ENCODE data around the gene CDH23.

Gene CDH23

DNA sequence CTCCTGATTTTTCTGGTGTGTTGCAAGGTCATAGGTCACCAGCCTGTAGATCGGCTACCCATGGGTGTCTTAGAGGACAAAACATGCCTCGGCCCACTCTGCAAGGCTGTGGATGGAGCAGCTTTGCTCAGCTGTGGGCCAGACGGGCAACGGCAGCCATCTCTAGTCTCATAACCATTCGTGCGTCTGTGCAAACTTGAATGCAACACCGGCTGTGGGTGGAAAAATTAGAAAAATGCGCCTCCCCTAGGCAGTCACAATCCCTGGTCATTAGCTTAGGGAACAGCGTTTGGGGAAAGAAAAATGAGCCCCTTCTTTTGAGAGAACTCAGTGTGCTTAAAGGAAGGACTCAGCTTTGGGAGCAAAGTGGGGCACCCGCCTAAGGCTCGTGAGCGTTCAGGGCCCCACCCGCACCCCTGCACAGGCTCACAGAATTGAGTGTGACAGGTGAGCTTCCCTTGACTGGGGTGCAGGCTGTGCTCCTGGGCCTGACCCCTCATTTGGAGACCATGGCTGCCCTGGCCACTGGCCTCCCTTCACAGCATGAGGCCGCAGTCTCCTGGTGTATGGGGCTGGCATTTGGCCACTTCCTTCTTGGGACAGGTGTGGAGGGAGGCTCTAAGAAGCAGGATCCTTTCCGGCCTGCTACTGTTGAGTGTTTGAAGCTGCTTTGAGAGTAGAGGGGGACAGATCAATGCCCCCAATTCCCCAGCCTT is 174.9 kb downstream of the CDH23 start:
- Mint-ChIP-seq H3K4me1 (no peaks in the 10 kb centered on the region), H3K36me3 (no peaks in the 10 kb centered on the region), H3K27ac (no peak overlapping the region), H3K9me3 (no peaks in the 10 kb centered on the region), H3K4me3 (no peak overlapping the region)
- ATAC-seq (no peak), DNase-seq (ENCODE audit: low spot score in 2 of 2) (no peak)

- DNase-seq (ENCODE audit: low spot score in 2 of 2) (no peak), ATAC-seq (no peak)
- Mint-ChIP-seq H3K4me1 (no peaks in the 10 kb centered on the region), H3K4me3 (no peak overlapping the region), H3K36me3 (no peaks in the 10 kb centered on the region), H3K9me3 (no peaks in the 10 kb centered on the region), H3K27ac (no peak overlapping the region)
These were observed 176.2 kb downstream of the CDH23 start for GRCh38 chr10:71572962-71573361.

- Mint-ChIP-seq H3K27ac (no peak overlapping the region), H3K9me3 (no peaks in the 10 kb centered on the region), H3K4me3 (no peak overlapping the region), H3K36me3 (no peaks in the 10 kb centered on the region), H3K4me1 (no peaks in the 10 kb centered on the region)
- DNase-seq (ENCODE audit: low spot score in 2 of 2) (no peak), ATAC-seq (no peak)
These were observed 177.1 kb downstream of the CDH23 start for GRCh38 chr10:71573562-71574518.

DNA sequence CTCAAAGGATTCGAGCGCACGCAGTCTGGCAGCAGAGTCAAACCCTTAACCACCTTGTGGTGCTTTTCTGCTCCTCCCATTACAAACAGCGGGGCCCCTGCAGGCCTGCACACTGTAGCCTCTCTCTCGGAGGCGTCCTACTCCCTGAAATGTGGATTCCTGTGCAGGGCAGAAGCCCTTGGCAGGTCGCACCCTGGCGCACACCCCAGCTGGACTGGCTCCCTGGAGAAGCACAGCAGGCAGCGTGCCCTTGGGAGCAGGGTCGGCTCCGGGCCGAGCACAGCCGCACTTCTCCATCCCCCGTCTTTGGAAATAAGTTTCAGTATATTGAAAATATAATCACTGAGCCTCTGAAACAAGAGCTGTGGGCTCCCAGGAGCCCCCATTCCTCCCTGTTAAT is 178.7 kb downstream of the CDH23 start:
- Mint-ChIP-seq H3K4me3 (no peak overlapping the region), H3K4me1 (no peaks in the 10 kb centered on the region), H3K9me3 (no peaks in the 10 kb centered on the region)

GRCh38 chr10:71575934-71576801 is 179.4 kb downstream of the CDH23 start:
- no peak for DNase-seq (ENCODE audit: low spot score in 2 of 2)
- Mint-ChIP-seq H3K27ac (no peak overlapping the region), H3K36me3 (no peaks in the 10 kb centered on the region), H3K9me3 (no peaks in the 10 kb centered on the region), H3K4me1 (no peaks in the 10 kb centered on the region), H3K4me3 (no peak overlapping the region)
- no peak for ATAC-seq

More for the DNA sequence above, 178.7 kb downstream of the CDH23 start:
- ATAC-seq (no peak), DNase-seq (ENCODE audit: low spot score in 2 of 2) (no peak)
- H3K27ac Mint-ChIP-seq, result no peak overlapping the region
- H3K36me3 Mint-ChIP-seq, result no peaks in the 10 kb centered on the region

- H3K27ac Mint-ChIP-seq, result no peak overlapping the region
- DNase-seq (ENCODE audit: low spot score in 2 of 2), result no peak
- no peak for ATAC-seq
- no peaks in the 10 kb centered on the region for H3K9me3 Mint-ChIP-seq
- H3K36me3 Mint-ChIP-seq, result no peaks in the 10 kb centered on the region
- no peak overlapping the region for H3K4me3 Mint-ChIP-seq
- H3K4me1 Mint-ChIP-seq, result no peaks in the 10 kb centered on the region
These were observed 180.1 kb downstream of the CDH23 start for GRCh38 chr10:71576842-71577241.

DNA sequence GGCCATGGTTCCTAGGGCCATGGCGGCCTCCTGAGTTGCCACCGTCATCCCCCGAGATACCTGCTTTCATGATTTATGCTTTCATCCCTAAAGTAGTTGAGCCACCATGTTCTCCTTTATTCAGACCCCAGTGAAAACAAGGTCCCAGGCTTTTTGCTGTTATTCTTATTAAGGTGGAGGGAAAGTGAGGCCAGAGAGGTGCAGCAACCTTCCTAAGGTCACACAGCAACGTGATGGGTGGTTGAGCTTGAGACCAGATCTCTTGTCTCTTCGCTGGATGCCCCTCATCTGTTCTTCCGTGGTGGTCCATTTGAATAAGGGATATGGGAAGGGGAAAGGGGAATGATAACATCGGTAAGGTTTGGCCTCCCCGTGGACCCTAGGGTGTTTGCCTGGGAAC is 180.6 kb downstream of the CDH23 start:
- Mint-ChIP-seq H3K27ac (no peak overlapping the region), H3K4me1 (no peaks in the 10 kb centered on the region), H3K4me3 (no peak overlapping the region), H3K9me3 (no peaks in the 10 kb centered on the region), H3K36me3 (no peaks in the 10 kb centered on the region)
- ATAC-seq (no peak), DNase-seq (ENCODE audit: low spot score in 2 of 2) (no peak)

- H3K4me3 Mint-ChIP-seq, result no peak overlapping the region
- H3K9me3 Mint-ChIP-seq, result no peaks in the 10 kb centered on the region
- H3K27ac Mint-ChIP-seq, result no peak overlapping the region
- ATAC-seq, result no peak
- H3K4me1 Mint-ChIP-seq, result no peaks in the 10 kb centered on the region
- no peaks in the 10 kb centered on the region for H3K36me3 Mint-ChIP-seq
- DNase-seq (ENCODE audit: low spot score in 2 of 2), result no peak
These were observed 181.3 kb downstream of the CDH23 start for GRCh38 chr10:71578069-71578468.

- H3K4me3 Mint-ChIP-seq, result no peak overlapping the region
- H3K27ac Mint-ChIP-seq, result no peak overlapping the region
- no peaks in the 10 kb centered on the region for H3K36me3 Mint-ChIP-seq
- H3K4me1 Mint-ChIP-seq, result no peaks in the 10 kb centered on the region
- no peak for DNase-seq (ENCODE audit: low spot score in 2 of 2)
- no peak for ATAC-seq
- no peaks in the 10 kb centered on the region for H3K9me3 Mint-ChIP-seq
These were observed 182.9 kb downstream of the CDH23 start for GRCh38 chr10:71579668-71580067.

GRCh38 chr10:71580415-71580814 is 183.7 kb downstream of the CDH23 start:
- no peaks in the 10 kb centered on the region for H3K36me3 Mint-ChIP-seq
- H3K9me3 Mint-ChIP-seq, result no peaks in the 10 kb centered on the region

DNA sequence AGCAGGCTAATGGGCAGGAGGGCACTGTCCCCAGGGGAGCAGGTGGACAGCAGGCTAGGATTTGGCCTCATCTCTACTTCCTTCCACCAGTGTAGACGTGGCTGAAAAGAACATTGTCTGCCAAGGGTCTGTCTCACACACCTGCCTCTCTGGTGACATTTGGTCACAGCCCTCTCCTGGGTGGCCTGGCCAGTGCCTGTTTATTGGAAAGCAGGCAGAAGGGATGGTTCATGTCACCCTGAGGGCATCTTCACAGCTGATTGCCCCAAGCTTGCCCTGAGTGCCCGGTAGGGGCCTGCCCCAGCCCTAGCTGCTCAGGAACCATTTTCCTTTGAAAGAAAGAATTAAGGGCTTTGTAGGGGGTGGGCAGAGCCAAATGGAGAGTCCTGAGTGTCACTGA is 184.2 kb downstream of the CDH23 start:
- no peaks in the 10 kb centered on the region for H3K4me1 Mint-ChIP-seq
- H3K27ac Mint-ChIP-seq, result no peak overlapping the region
- no peaks in the 10 kb centered on the region for H3K9me3 Mint-ChIP-seq
- no peaks in the 10 kb centered on the region for H3K36me3 Mint-ChIP-seq
- DNase-seq (ENCODE audit: low spot score in 2 of 2) (no peak), ATAC-seq (no peak)
- no peak overlapping the region for H3K4me3 Mint-ChIP-seq

More at GRCh38 chr10:71580415-71580814, 183.7 kb downstream of the CDH23 start:
- no peak overlapping the region for H3K4me3 Mint-ChIP-seq
- DNase-seq (ENCODE audit: low spot score in 2 of 2) (no peak), ATAC-seq (no peak)
- no peaks in the 10 kb centered on the region for H3K4me1 Mint-ChIP-seq
- no peak overlapping the region for H3K27ac Mint-ChIP-seq

DNA sequence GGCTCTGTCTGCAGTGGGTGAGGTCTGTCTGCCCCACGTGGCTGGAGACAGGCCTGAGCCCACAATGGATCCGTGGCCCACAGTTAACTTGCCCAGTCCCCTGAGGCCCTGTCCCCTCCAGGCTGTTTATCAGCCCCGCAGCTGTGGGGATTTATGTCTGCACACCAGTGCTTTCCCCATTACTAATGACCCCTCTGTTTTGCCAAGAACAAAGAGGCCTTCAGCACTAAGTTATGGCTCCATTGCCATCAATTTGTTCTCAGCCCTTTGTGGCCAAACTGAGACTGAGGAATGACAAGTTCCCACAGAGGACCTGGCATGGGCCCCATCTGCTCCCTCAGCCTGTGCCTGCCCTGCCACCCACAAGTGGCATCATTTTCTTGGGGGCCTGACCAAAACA is 184.7 kb downstream of the CDH23 start:
- H3K4me1 Mint-ChIP-seq, result no peaks in the 10 kb centered on the region
- no peaks in the 10 kb centered on the region for H3K36me3 Mint-ChIP-seq
- no peaks in the 10 kb centered on the region for H3K9me3 Mint-ChIP-seq
- H3K27ac Mint-ChIP-seq, result no peak overlapping the region
- ATAC-seq (no peak), DNase-seq (ENCODE audit: low spot score in 2 of 2) (no peak)
- no peak overlapping the region for H3K4me3 Mint-ChIP-seq

GRCh38 chr10:71582019-71582418 is 185.3 kb downstream of the CDH23 start:
- H3K27ac Mint-ChIP-seq, result no peak overlapping the region
- H3K4me1 Mint-ChIP-seq, result no peaks in the 10 kb centered on the region
- ATAC-seq, result no peak
- no peaks in the 10 kb centered on the region for H3K9me3 Mint-ChIP-seq
- no peak for DNase-seq (ENCODE audit: low spot score in 2 of 2)
- H3K36me3 Mint-ChIP-seq, result no peaks in the 10 kb centered on the region
- no peak overlapping the region for H3K4me3 Mint-ChIP-seq

DNA sequence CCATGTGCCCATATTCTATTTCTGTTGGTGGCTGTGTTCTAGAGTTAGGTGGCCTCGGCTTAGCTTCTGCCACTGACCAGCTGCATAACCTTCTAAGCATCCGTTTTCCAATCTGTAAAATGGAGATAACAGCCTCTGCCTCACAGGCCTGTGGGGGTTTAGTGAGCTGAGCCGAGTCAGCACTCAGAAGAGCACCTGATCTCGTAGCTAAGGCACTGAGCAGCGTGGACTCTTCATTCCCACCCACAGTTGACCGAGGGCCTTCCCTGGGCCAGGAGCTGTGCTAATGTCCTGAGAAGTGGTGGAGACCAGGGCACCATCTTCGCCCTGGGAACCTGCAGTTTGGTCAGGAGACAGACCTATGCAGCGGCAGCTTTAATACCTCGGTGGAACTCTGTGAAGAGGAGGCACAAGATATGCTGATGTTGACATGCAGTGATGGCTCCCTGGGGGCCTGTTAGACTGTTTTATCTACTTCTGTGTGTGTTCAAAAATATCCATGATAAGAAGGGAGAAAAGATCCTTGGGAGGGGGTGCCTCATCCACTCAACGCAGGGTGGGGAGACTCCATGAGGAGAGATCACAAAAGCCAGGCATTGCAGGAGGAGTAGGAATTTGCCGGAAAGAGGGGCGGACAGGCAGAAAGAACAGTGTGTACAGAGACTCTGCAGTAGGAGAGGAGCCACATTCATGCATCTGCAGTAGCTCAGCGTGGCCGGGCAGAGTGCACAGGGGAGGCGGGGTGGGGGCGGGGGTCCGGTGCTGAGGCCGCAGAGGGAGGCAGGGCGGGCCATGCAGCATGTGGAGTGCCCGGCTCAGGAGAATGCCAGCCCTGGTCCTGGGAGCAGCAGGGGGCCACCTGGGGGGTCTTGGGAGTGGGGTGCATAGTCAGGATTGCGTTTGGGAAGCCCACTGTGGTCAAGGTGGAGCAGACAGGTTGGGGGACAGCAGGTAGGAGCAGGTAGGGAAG is 186.1 kb downstream of the CDH23 start:
- ATAC-seq (no peak), DNase-seq (ENCODE audit: low spot score in 2 of 2) (no peak)
- no peak overlapping the region for H3K4me3 Mint-ChIP-seq
- H3K27ac Mint-ChIP-seq, result no peak overlapping the region
- H3K4me1 Mint-ChIP-seq, result no peaks in the 10 kb centered on the region
- H3K36me3 Mint-ChIP-seq, result no peaks in the 10 kb centered on the region
- no peaks in the 10 kb centered on the region for H3K9me3 Mint-ChIP-seq

All from stimulated activated effector memory CD8-positive, alpha-beta T cell treated with anti-CD3 and anti-CD28 coated beads, Interleukin-12 subunit alpha, Interleukin-12 subunit beta, amount 100 ng/mL, for 72 hours (primary cell).